Right renal cortex interstitium (tissue), 3 donors: Measurements from ENCODE around the gene CYLD. TPM values are rescaled to one million over a fixed set of nuclear protein-coding genes. Genes with fewer than 3 reads are reported as not detected.

ENCODE experiments used
- DNase-seq, 3 donors: peaks; one replicate each; pipeline ENCODE4 v3.0.0-alpha.2; 2013; ENCODE audit warnings: low read depth in 3 of 3, low spot score in 2 of 3
- polyA plus RNA-seq, 3 donors: library from polyadenylated mRNA; unstranded; fragments of 120-200 nt; gene quantifications; one replicate each; pipeline ENCODE4 v1.2.1, GENCODE V29; 2013; ENCODE audit not compliant: insufficient read length in 3 of 3

Gene CYLD
- polyA plus RNA-seq, 3 donors, result 22.7 to 29.3 (median 25.7) TPM

GRCh38 chr16:50839356-50839755 lies 97.5 kb downstream of the CYLD start:
- DNase-seq, result no peak

DNA sequence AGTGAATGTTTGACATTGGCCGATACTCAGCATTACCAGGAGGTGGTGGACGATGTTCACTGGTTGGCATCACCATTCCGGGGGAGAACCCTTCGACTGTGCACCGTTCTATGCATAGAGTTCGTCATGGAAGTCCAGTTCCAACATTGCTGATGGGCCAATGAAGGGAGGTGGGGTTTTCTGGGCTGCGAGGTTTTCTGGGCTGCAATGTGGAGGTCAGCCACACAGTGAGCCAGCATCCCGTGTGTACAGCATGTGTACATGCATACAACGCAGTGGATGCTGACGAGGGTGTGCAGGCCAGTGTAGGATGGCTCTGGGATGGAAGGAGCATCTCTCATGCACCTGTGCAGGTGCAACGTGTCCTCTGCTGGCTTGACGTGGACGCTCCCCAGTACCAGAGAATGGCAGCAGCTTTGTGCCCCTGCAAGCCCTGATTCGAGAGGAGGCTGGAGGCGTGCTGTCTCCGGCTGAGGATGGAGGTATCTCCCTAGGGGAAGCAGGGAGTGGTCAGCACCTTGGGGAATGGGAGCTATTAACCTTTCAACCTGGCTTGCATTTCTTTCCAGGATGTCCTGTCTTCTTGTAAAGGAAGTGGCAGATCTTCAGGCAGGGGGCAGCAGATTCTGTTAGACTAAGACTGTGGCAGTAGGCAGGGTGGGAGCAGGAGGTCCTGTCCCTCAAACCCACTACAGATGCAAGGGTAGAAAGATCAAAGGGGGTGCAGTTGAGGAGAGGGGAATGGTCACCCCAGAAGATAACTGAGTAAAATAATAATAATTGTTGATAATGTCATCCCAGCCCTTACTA lies 98.2 kb downstream of the CYLD start:
- no peak for DNase-seq

GRCh38 chr16:50841081-50841886 lies 99.4 kb downstream of the CYLD start:
- peak in 1 of 3 donors; percentile 10 for DNase-seq

DNA sequence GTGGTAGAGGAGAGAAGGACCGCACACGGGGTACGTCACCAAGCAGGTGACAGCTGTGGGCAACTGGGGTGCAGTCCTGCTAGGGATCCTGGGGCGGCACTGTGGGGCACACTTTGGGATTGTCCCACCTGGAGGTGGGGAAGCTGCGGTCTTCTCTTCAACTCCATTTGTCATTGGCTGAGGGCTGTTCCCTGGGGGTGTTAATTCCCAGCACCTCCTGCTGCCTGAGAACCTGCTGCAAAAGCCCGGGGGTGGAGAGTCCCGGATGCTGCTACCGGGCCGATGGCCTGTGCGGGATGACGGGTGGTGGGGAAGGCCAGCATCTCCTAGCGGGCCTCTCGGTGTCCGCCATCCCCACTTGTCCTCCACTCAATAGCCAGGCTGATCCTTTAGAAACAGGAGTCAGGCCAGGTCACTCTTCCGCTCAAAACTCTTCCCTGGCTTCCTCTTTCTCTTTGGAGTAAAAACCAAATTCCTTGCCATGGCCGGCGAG lies 100.2 kb downstream of the CYLD start:
- no peak for DNase-seq

- DNase-seq, result no peak
Measured at GRCh38 chr16:50842589-50842988, 100.7 kb downstream of the CYLD start.

- no peak for DNase-seq
Measured at GRCh38 chr16:50844840-50845239, 103.0 kb downstream of the CYLD start.

GRCh38 chr16:50845296-50845695 lies 103.4 kb downstream of the CYLD start:
- DNase-seq, result no peak

GRCh38 chr16:50846511-50846910 lies 104.6 kb downstream of the CYLD start:
- DNase-seq, result no peak

DNA sequence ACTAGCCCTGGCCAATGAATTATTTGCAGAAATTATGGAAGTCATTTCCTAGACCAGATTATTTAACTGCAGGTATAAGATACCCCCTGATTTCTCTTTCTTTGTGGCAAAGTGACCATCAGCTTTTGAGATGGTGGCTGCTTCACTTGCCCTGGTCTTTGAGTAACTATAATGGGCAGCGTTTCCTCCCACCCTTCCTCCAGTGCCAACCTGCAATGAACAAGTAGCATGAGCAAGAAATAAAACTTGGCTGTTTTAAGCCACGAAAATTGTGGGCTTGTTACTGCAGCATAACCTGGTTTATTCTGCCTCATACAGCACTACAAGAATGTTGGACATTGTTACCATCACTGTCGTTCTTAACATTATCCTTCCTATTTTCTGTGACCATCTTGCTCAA lies 105.3 kb downstream of the CYLD start:
- DNase-seq, result no peak

DNA sequence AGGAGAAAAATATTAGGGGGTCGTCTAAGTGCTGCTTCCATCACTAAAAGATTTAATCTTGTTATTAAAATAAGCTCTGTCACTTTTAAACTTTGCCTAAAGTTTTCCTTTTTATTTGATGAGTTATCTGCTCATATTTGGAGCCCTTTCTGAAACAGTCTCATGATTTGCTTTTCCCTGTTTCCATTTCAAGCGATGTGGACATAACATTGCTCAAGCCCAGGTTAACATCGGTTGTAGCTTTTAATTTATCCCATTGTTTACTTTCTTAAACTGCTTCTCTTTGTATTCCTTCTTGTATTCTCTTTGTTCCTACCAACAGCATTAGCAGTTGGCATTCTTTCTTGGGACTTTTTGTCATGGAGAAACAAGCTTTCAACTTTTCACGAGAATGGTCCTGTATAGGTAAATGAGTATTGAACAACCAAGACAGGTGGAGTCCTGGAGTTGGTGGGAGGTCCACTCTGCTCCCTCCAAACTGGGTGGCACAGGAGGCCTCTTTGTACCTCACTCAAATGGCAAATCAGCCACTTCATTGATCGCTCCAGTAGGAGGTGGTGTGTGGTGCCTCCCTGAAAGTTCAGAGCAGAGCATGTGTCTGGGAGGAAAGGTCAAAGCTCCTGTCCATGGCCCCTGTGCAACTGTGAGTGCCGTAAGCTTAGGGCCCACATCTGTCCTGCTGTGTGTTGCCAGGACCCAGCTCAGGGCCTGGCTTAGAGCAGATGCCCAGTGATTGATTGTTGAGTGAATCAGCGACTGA lies 107.0 kb downstream of the CYLD start:
- DNase-seq, result no peak

Other genes starting within 250 kb of the CYLD start
- gene NKD1, start 193.7 kb upstream of the CYLD start, polyA plus RNA-seq, result 10 to 100 TPM in 2 of 3 donors, 1 to 10 TPM in 1; 9.3 to 11.2 (median 10.4) TPM
- gene SNX20, start 60.8 kb upstream of the CYLD start, polyA plus RNA-seq, result under 1 TPM; 0.46 to 0.56 (median 0.54) TPM
- gene NOD2, start 48.5 kb upstream of the CYLD start, polyA plus RNA-seq, result under 1 TPM; 0.23 to 0.32 (median 0.24) TPM